ENCODE measurements around the gene GYG2. TPM values are rescaled to one million over a fixed set of nuclear protein-coding genes. Genes with fewer than 3 reads are reported as not detected.

Gene GYG2
- total RNA-seq, 1 experiment from 2014 or later, result 47.6 TPM

DNA sequence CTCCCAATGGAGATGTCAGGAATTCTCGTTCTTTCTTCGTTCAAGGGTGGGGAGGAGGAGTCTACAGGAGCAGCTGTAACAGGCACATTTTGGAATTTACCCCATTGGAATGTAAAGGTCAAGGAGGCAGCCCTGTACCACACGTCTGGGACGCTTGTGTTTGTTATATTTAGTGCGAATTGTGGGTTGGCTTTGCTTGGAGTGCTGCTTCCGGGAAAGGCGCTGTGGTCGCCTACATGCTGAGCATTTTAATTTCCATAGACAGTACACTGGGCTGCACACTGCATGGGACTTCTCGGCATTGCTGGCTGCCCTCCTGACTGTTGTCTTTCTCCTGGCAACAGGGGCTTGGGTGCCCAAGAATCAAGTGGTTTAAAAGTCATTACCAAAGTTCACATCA is 12.8 kb downstream of the GYG2 start:
- ATAC-seq, result no peak
- peaks cover 51% of the 10 kb centered on the region for H3K36me3 Mint-ChIP-seq
- DNase-seq (ENCODE audit: low spot score), result no peak
- peaks cover 22% of the 10 kb centered on the region for H3K9me3 Mint-ChIP-seq
- no peak overlapping the region; the same call in 1 of the 2 replicates for H3K27ac Mint-ChIP-seq
- POLR2A ChIA-PET, result no interaction called here
- CTCF ChIA-PET, result no interaction called here
- H3K4me1 Mint-ChIP-seq, result peaks cover 3% of the 10 kb centered on the region; the same call in 1 of the 2 replicates
- no peaks in the 10 kb centered on the region for H3K27me3 Mint-ChIP-seq (ENCODE audit: low read depth)
- TF ChIP-seq, protein P1, sequence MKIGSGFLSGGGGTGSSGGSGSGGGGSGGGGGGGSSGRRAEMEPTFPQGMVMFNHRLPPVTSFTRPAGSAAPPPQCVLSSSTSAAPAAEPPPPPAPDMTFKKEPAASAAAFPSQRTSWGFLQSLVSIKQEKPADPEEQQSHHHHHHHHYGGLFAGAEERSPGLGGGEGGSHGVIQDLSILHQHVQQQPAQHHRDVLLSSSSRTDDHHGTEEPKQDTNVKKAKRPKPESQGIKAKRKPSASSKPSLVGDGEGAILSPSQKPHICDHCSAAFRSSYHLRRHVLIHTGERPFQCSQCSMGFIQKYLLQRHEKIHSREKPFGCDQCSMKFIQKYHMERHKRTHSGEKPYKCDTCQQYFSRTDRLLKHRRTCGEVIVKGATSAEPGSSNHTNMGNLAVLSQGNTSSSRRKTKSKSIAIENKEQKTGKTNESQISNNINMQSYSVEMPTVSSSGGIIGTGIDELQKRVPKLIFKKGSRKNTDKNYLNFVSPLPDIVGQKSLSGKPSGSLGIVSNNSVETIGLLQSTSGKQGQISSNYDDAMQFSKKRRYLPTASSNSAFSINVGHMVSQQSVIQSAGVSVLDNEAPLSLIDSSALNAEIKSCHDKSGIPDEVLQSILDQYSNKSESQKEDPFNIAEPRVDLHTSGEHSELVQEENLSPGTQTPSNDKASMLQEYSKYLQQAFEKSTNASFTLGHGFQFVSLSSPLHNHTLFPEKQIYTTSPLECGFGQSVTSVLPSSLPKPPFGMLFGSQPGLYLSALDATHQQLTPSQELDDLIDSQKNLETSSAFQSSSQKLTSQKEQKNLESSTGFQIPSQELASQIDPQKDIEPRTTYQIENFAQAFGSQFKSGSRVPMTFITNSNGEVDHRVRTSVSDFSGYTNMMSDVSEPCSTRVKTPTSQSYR (CRISPR knock-in tag; IDR thresholded peaks at IDR 0.05), result no peak
- TF ChIP-seq FOXK1 (CRISPR knock-in tag; IDR thresholded peaks at IDR 0.05) (no peak), ZNF232 (CRISPR knock-in tag; IDR thresholded peaks at IDR 0.05) (no peak), MYBL2 (CRISPR knock-in tag; IDR thresholded peaks at IDR 0.05) (no peak), JUN (CRISPR knock-in tag; IDR thresholded peaks at IDR 0.05) (no peak), GABPB1 (CRISPR knock-in tag; IDR thresholded peaks at IDR 0.05) (no peak), ATF1 (CRISPR knock-in tag; IDR thresholded peaks at IDR 0.05) (no peak), ZNF317 (CRISPR knock-in tag; IDR thresholded peaks at IDR 0.05; ENCODE audit: borderline replicate concordance, low read depth) (no peak), ZNF121 (CRISPR knock-in tag; IDR thresholded peaks at IDR 0.05) (no peak), ETV6 (CRISPR knock-in tag; IDR thresholded peaks at IDR 0.05) (no peak), NFE2L1 (CRISPR knock-in tag; IDR thresholded peaks at IDR 0.05) (no peak), ZNF219 (CRISPR knock-in tag; IDR thresholded peaks at IDR 0.05; ENCODE audit: borderline replicate concordance) (no peak), HMGA2 (CRISPR knock-in tag; IDR thresholded peaks at IDR 0.05) (no peak), ESRRA (CRISPR knock-in tag; IDR thresholded peaks at IDR 0.05; ENCODE audit: borderline replicate concordance) (no peak)
- TF ChIP-seq, protein P2, sequence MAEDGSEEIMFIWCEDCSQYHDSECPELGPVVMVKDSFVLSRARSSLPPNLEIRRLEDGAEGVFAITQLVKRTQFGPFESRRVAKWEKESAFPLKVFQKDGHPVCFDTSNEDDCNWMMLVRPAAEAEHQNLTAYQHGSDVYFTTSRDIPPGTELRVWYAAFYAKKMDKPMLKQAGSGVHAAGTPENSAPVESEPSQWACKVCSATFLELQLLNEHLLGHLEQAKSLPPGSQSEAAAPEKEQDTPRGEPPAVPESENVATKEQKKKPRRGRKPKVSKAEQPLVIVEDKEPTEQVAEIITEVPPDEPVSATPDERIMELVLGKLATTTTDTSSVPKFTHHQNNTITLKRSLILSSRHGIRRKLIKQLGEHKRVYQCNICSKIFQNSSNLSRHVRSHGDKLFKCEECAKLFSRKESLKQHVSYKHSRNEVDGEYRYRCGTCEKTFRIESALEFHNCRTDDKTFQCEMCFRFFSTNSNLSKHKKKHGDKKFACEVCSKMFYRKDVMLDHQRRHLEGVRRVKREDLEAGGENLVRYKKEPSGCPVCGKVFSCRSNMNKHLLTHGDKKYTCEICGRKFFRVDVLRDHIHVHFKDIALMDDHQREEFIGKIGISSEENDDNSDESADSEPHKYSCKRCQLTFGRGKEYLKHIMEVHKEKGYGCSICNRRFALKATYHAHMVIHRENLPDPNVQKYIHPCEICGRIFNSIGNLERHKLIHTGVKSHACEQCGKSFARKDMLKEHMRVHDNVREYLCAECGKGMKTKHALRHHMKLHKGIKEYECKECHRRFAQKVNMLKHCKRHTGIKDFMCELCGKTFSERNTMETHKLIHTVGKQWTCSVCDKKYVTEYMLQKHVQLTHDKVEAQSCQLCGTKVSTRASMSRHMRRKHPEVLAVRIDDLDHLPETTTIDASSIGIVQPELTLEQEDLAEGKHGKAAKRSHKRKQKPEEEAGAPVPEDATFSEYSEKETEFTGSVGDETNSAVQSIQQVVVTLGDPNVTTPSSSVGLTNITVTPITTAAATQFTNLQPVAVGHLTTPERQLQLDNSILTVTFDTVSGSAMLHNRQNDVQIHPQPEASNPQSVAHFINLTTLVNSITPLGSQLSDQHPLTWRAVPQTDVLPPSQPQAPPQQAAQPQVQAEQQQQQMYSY (CRISPR knock-in tag; IDR thresholded peaks at IDR 0.05), result no peak
- TF ChIP-seq, protein P3, sequence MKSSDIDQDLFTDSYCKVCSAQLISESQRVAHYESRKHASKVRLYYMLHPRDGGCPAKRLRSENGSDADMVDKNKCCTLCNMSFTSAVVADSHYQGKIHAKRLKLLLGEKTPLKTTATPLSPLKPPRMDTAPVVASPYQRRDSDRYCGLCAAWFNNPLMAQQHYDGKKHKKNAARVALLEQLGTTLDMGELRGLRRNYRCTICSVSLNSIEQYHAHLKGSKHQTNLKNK (CRISPR knock-in tag; IDR thresholded peaks at IDR 0.05), result no peak
- TF ChIP-seq, protein P4, sequence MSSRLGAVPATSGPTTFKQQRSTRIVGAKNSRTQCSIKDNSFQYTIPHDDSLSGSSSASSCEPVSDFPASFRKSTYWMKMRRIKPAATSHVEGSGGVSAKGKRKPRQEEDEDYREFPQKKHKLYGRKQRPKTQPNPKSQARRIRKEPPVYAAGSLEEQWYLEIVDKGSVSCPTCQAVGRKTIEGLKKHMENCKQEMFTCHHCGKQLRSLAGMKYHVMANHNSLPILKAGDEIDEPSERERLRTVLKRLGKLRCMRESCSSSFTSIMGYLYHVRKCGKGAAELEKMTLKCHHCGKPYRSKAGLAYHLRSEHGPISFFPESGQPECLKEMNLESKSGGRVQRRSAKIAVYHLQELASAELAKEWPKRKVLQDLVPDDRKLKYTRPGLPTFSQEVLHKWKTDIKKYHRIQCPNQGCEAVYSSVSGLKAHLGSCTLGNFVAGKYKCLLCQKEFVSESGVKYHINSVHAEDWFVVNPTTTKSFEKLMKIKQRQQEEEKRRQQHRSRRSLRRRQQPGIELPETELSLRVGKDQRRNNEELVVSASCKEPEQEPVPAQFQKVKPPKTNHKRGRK (CRISPR knock-in tag; IDR thresholded peaks at IDR 0.05; ENCODE audit: borderline replicate concordance), result no peak
- TF ChIP-seq, protein P5, sequence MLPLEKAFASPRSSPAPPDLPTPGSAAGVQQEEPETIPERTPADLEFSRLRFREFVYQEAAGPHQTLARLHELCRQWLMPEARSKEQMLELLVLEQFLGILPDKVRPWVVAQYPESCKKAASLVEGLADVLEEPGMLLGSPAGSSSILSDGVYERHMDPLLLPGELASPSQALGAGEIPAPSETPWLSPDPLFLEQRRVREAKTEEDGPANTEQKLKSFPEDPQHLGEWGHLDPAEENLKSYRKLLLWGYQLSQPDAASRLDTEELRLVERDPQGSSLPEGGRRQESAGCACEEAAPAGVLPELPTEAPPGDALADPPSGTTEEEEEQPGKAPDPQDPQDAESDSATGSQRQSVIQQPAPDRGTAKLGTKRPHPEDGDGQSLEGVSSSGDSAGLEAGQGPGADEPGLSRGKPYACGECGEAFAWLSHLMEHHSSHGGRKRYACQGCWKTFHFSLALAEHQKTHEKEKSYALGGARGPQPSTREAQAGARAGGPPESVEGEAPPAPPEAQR (CRISPR knock-in tag; IDR thresholded peaks at IDR 0.05), result no peak
- H3K4me3 Mint-ChIP-seq, result no peak overlapping the region
